ENCODE data around the gene FBXO31. TPM values are rescaled to one million over a fixed set of nuclear protein-coding genes. Genes with fewer than 3 reads are reported as not detected.

Gene FBXO31
- total RNA-seq, 1 donor from 2014 or later: 18.5 TPM

DNA sequence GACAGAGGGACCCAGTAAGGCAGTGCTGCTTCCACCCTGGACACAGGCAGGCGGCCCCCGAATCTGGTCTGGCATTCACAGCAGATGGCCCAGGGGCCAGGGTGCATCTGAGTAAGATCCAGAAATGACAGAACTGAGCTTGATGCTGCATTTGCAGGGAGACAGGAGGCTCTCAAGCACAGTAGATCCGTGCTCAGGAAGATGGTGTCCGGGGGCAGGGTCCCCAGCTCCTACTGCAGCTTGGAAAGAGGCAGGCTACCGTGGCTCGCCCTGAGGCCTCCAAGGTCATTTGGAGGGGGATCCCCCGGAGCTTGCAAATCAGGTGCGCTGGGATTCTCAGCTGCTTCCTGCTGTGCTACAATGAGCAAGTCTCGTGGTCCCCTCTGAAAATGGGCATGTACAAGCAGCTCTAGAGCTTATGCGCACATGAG is 68.6 kb downstream of the FBXO31 start:
- DNase-seq (ENCODE audit: low read depth in 2 of 2): no peak

DNA sequence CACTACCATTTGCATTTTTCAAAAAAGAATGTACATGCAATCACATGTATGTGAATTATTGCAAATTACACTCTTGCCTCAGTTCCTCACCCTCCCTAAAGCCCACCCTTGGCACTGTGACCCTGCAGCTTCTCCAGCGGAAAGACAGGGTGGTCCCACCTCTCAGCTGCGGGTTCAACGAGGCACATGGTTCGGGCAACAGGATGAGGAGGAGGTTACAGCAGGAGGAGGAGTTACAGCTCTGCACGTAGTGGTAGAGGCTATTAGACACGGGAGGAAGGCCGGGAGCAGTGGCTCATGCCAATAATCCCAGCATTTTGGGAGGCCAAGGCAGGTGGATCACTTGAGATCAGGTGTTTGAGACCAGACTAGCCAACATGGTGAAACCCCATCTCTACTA is 71.6 kb downstream of the FBXO31 start:
- DNase-seq (ENCODE audit: low read depth in 2 of 2): no peak

DNA sequence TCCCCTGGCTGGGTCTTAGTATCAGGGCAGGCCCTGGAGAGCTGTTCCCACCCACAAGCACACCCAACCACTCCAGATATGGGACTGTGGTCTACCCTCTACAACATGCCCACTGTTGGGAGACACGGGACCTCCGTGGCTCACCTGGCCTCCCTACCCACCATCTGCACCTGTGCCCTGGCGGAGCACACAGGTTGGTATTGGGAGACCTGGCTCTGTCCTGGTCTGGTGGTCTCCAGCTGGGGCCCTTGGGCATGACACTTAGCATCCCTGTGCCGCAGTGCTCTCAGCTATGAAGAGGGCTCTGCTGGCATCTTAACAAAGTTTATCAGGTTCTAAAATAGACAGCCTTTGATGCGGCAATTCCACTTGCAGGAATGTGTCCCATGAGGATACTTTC is 72.2 kb downstream of the FBXO31 start:
- no peak for DNase-seq (ENCODE audit: low read depth in 2 of 2)

DNA sequence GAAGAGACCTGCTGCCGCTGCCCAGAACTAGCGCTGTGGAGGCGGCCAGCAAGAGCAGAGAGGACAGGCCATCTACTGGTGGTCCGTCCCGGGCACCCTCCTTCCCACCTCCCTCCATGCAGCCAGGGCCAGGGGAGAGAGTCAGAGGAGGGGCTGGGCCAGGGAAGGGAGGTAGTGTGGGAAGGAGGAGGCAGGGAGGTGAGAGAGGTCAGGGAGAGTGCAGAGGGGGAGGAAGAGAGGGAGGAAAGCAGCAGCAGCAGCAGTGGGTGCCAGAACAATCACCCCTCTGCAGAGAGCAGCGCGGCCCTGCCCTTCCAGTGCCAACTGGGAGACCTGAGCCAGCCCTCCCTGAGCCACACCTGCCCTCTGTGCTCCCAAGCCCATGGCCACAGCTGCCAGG is 73.0 kb downstream of the FBXO31 start:
- no peak for DNase-seq (ENCODE audit: low read depth in 2 of 2)

DNA sequence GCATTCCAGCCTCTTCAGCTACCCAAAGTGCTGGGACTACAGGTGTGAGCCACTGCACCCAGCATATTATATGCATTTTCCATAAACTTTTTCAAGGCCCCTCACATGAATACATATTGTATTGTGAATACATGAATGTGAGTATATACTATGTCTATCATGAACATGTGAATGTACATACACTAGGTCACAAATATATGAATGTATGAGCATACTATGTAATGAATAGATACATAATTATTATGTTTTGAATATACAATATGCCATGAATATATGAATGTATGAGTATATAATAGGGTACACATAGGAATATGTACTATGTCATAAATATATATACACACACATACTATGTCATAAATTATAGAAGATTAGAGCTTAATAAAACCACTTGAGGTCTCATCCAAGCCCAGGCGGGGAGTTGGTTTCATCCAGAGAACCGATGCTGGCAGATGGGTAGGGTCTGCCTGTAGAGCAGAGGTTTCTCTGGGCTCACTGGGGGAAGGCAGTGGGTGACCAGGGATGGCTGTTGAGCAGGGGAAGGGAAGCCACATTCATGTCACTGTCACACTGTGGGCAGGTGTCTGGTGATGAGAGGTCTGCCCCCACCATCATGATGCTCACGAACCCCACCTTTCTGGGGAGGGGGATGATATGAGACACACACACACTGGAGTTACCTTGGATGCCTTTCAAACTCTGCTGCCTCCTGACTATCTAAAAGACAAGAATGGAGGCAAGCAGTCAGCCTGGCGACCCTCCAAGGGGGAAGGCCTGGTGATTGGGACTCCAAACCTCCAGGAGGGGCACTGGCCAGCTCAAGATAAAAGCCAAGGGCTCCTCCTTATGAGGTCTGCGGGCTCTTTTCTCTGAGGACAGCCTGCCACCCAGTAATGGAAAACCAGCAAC is 73.7 kb downstream of the FBXO31 start:
- no peak for DNase-seq (ENCODE audit: low read depth in 2 of 2)

DNA sequence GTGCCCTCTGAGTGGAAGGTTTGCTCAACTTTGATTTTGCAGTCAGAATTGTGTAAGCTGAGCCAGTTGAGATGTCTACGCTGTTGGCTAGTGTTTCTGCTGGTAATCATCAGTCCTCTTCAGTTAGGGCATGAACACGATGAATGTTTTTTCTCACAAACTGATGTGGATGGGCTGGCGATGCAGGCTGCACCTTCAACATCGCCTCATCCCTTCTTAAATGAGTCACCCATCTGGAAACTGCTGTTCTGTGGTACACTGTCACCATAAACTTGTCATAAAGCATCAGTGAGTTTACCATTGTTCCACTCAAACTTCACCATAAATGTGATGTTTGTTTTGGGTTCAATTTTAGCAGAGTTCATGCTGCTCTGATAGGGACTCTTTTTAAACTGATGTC is 74.8 kb downstream of the FBXO31 start:
- no peak for DNase-seq (ENCODE audit: low read depth in 2 of 2)

DNA sequence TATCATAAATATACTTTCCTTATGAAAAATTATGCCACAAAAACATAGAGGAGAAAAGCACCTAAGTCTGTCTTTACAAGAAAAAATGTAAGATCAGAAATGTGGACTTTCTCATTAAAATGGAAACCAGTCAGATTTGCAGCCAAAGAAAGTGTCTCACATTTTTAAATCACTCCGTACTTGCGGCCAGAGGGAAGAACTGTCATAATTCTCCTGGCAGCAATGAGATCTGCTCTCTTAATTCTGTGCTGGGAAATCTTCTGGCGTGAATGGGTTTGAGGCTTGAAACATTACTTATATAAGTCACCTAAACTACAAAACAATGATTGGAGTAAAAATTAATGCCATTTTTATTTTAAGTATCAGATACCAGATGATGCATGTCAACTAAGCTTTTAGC is 77.1 kb downstream of the FBXO31 start:
- no peak for DNase-seq (ENCODE audit: low read depth in 2 of 2)

DNA sequence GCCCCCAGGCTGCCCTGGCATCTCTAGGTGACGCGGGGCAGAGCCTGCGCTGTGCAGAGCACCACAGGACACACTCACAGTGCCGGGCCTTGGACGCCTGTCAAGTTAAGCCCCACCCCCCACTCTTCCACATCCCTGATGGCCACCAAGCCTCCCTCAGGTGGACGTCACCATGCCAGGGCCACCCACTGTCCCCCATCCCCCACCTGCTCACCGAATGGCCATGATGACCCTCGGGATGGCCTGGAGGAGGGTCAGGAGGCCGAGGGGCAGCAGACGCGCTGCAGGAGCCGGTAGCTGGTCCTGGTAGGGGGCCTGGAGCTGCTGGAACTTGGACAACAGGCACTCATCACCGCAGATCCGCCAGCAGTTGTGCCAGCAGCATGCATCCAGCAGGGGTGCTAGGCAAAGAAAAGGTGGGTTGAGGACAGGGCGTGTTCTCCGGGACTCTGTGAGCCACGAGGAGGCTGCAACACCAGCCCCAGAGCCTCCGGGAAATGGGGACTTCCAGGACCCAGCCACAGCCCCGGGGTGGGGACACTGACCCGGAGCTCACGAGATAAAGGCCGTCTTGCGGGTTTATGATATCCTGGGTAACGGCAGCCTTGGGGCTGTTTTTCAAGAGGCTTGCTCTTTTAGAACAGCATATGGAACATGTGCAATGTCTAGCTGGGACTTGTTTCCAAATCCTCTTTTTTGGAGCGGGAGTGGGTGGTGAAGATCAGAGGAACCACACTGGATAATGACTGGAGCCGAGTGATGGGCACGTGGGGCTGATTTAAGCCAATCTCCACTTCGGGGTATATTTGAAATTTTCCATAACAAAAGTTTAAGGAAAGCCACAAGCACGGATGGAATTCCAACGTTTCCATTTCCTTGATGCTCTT is 77.8 kb downstream of the FBXO31 start:
- no peak for DNase-seq (ENCODE audit: low read depth in 2 of 2)

DNA sequence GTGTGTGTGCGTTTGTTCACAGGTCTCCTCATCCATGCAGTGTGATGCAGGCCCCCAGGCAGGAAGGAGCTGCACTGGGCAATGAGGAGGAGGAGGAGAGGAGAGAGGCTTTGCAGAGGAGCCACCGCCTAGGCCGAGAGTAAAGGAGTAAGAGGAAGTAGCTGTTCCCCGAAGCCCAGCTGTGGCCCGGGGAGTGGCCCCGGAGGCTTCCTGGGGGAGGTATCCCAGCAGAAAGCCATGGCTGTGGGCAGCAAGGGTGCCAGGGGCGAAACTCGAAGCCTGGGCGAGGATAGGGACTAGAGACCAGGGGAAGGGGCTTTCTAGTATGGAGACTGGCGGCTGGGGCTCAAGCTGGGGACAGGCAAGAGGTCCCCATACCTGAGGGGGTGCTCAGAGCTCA is 78.6 kb downstream of the FBXO31 start:
- DNase-seq (ENCODE audit: low read depth in 2 of 2): no peak

DNA sequence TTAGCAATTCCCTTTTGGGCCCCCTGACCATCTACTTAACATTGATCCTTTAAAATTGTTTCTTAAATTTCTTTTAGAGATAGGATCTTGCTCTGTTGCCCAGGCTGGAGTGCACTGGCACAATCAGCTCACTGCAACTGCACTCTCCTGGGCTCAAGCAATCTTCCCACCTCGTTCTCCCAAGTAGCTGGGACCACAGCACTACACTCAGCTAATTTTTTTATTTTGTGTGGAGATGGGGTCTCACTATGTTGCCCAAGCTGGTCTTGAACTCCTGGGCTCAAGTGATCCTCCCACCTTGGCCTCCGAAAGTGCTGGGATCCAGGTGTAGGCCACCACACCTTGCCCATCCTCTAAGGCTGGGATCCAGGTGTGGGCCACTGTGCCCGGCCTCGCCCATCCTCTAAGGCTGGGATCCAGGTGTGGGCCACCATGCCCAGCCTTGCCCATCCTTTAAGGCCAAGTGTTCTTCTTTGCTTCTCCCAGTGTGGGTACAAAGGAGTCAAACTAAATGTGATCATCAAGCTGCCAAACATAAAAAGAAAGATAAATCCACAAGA is 79.5 kb downstream of the FBXO31 start:
- DNase-seq (ENCODE audit: low read depth in 2 of 2): no peak

DNA sequence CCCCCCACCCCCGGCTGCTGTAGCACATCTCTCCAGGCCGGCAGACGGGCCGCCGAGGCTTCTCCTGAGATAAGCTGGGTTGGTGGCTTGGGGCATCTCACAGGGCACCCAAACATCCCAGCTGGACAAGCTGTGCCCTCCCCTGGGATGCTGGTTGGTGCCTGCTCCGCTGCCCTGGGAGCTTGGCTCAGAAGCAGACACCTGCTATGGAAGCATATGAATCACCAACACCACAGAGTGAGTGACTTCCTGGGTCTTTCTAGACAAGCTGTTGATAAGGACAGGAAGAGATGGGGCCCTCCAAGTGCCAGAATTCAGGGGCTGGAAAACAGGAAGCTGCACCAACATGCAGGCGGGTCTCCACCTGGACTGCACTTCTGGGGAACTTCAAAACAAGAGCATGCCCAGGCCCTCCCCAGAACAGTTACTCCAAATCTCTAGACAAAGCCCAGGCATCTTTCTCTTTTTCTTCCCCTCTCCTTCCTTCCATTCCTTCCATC is 80.1 kb downstream of the FBXO31 start:
- no peak for DNase-seq (ENCODE audit: low read depth in 2 of 2)

DNA sequence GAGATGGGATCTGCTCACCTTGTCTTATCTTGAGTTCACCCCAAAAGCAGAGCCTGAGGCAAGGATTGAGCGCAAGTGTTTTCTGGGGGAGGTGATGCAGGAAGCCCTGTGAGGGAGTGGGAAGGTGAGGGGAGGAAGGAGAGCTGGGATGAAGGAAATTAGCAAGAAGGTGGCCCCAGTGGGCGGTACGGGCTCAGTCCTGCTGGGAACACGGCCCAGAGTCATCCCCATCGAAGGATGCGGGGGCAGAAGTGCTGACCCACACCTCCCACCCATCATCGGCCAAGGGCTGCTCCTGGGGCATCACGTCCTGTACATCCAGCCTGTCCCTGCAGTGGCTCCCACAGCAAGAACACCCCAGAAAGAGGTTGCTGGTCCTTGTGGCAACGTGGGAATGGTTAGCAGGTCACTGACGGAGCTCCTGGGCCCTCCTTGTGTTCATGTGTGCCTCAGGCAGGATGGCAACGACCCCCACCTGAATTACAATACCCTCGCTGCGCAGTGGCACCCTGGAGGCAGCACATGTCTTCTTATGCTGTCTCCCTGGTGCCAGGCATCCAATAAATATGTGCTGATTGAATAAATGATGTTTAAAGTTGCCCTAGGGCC is 84.6 kb downstream of the FBXO31 start:
- DNase-seq (ENCODE audit: low read depth in 2 of 2): no peak

DNA sequence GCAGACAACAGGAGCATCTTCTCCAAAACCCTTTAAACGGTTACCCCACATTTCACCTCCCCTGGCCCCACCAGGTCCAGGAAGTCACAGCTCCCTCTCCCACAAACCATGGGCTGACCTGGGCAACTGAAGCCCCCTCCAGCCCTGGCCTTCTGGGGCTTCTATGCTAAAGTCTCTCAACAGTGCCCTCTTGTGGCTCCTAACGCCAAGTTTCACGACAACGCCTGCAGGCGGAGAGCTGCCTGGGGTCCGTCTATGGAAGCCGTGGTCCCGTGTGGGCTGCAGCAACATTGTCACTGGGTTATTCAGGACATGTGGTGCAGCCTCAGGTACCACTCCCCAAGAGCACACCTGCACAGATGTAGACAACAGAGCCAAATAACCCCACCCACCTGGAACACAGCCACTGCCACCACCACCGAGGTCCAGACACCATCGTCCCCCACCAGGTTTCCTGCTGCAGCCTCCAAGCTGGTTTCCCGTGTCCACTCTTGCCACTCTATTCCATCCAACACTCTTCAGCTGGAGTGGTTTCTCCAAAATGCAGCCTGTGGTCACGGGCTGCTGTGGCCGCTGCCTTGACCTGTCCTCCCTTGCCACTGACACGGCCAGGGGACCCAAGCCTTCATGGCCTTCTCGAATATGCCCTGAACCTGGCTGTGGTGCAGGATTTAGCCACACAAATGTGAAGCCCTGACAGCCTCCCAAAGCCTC is 85.5 kb downstream of the FBXO31 start:
- peak; percentile 35 to 61 for DNase-seq (ENCODE audit: low read depth in 2 of 2)

DNA sequence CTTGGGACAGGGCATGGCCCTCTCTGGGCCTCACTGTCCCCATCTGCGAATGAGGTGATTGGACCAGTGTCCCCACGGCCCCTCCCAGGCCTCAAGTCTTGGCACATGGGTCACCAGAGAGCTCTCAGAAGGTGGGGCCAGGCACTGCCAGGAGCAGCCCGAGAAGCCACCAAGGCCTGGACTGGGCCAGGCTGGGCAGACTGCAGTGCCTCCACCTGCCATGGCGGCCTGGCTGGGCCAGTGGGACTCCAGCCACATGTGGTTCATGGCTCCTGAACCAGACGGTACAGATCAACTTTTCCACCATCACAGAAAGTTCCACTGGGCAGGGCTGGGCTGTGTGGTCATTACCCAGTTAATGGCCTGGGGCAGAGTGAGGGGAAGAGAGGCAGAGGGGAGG is 86.2 kb downstream of the FBXO31 start:
- DNase-seq (ENCODE audit: low read depth in 2 of 2): peak in 1 of 2 donors; percentile 19

DNA sequence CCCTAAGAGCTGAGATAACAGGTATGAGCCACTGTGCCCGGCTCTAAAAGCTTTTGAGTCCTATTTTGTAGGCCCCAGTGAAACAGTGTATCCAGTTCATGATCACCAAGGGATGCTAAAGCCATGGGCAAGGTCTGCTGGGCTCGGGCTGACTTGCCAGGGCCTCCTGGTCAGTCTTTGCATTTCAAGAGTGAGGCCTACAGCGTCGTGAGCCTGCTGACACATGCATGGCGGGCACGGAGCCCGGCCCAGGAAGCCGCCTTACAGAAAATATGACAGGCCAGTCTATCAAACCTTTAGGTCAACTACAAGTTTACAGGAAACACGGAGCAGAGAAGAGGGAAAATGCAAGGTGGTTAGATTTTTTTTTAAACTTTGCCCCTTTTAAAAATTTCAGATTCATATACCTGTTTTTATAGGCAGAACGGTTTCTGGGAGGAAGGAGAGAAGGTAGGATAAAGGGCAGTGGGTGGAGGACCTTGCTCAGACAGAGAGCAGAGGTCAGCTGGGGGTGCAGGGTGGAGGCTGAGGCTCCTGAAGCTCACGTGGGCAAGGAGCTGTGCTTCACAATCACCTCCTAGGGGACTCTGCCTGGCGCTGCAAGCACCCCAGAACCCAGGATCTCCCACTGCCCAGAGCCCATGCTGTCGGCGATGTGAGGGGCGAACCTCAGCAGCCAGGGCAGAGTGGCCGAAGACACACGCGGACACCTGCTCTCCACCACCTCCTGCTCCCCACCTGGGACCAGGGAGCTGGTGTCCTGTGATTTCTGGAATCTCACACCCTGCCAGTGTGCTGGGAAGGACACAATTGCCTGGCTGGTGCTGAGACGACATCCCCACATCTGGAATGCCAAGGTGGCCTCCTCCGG is 87.7 kb downstream of the FBXO31 start:
- DNase-seq (ENCODE audit: low read depth in 2 of 2): no peak

DNA sequence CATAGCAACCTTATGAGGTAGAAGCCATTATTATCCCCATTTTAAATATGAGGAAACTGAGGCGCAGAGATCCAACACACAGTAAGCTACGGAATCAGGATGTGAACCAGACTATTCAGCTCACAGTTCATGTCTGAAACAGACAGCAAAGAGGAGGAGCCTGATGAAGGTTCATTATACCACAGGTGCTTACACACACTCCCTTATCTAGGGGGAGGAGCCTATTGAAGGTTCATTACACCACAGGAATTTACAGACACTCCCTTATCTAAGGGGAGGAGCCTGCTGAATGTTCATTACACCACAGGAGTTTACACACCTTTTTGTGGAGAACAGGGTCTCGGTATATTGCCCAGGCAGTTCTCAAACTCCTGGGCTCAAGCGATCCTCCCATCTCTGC is 88.3 kb downstream of the FBXO31 start:
- DNase-seq (ENCODE audit: low read depth in 2 of 2): peak; percentile 16 to 31

DNA sequence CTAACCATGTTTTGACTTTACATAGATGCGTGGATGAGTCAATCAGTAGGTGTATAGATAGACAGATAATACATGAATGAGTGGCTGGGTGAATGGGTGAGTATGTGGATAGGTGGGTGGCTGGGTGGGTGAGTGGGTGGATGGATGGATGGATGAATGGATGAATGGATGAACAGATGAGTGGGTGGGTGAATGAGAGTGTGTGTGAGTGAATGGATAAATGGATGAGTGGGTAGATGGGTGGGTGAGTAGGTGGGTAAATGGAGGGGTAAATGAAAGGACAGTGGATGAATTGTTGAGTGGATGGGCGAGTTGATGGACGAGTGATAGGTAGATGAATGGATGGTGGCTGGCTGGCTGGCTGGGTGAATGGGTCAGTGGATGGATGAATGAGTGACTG is 89.6 kb downstream of the FBXO31 start:
- DNase-seq (ENCODE audit: low read depth in 2 of 2): no peak

DNA sequence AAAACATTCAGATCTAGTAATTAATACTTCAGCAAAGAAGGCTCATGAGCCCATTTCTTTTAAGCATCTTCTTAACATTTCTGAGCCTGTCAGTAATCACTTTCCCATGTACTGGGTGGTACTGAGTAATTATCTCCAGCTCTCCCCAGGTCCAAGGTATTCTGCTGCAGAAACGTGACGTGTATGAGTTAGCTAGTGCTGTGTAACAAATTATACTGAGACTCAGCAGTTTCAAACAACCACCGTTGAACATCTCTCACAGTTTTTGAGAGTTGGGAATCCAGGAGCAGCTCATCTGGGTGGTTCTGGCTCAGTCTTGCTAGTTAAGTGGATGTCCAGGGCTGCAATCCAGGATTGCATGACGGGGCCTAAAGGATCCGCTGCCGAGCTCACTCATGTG is 91.6 kb downstream of the FBXO31 start:
- no peak for DNase-seq (ENCODE audit: low read depth in 2 of 2)

DNA sequence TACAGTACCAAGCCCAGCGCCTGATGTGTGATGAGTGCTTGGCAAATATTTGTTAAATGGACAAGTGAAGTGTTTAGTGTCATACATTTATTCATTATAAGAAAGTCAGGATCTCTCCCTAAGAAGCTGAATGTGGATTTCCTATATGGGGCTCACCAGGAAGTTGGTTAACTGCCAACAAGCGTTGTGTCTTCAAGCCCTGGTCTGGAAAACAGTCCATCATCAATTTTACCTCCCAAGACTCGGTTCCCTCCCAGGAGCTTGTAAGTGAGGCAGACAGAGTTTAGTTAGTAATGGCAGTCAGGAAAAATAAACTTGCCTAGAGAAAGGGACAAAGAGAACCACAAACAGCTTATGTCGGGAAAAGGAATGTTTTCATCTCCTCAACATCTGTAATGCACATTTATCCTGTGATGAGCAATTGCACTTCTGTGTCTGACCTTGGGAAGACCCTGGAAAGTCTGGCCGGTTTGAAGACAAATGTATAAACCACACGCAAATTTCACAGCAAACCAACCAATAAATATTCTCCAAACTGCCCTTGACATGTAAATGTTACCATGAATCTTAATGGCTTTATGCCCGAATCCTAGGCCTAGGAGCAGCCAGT is 94.7 kb downstream of the FBXO31 start:
- no peak for DNase-seq (ENCODE audit: low read depth in 2 of 2)
